Measurements from ENCODE around the gene DAB2IP.

Gene DAB2IP

DNA sequence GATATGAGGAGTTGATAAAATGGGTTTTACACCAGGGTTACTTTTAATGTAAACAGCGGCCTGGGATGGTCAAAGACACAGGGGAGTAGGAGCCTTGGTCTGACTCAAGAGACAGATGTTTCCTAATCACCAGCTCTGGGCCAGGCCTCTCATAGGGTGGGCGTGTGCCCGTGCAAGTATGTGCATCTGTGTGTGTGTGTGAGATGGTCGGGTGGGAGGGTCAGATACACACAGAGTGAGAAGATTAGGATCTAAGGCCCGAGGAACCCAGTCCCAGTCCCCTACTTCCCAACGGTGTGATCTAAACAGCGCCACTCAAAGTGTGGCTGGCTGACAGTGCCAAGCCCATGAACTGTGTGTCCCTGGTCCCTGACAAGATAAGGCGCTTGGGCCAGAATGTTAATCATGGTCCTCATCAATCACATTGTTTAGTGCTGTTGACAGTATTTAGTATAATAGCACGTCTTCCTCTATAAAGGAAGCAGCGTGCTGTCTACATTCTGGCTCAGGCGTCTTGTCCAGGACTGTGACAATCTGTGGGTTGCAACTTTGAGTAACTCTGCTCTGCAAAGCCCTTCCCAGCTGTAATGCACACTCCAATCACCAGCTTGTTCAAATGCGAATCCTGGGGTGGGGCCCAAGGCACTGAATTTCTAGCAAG, 173.7 kb downstream of the DAB2IP start:
- peaks cover 2% of the 10 kb centered on the region for H3K36me3 Mint-ChIP-seq (ENCODE audit: insufficient read depth)
- H3K4me1 Mint-ChIP-seq = peaks cover 11% of the 10 kb centered on the region
- no peaks in the 10 kb centered on the region for H3K27me3 Mint-ChIP-seq
- H3K9me3 Mint-ChIP-seq = no peaks in the 10 kb centered on the region
- H3K27ac Mint-ChIP-seq (ENCODE audit: low read depth) = no peak overlapping the region
- no peak for ATAC-seq (replicated peaks; ENCODE audit: extremely low read depth, poor library complexity, severe bottlenecking)
- no peak overlapping the region for H3K4me3 Mint-ChIP-seq
- DNase-seq (ENCODE audit: low spot score in 2 of 2) = peak in 1 of 2 donors; percentile 4

DNA sequence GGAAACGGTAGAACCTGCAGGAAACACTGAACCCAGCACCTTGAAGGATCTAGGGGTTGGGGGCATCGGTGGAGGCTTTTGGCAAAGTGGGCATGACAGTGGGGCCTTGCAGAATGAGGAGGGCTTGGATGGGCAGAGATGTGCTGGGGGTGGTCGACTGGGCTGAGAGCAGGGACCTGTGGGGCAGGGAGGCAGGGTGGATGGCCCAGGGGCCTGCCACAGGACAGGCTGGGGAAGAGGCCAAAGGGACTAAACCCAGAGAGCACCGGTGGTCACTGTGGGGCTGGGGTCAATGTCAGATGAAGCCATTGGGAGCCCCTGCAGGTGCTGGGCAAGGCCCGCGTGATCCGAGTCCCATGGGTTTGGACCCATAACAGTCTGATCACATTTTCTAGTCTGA, 175.3 kb downstream of the DAB2IP start:
- DNase-seq (ENCODE audit: low spot score in 2 of 2) (peak in 1 of 2 donors; percentile 3), ATAC-seq (replicated peaks; ENCODE audit: extremely low read depth, poor library complexity, severe bottlenecking) (no peak)
- H3K27me3 Mint-ChIP-seq = no peaks in the 10 kb centered on the region
- H3K36me3 Mint-ChIP-seq (ENCODE audit: insufficient read depth) = peaks cover 2% of the 10 kb centered on the region
- H3K4me3 Mint-ChIP-seq = no peak overlapping the region
- no peak overlapping the region for H3K27ac Mint-ChIP-seq (ENCODE audit: low read depth)
- no peaks in the 10 kb centered on the region for H3K9me3 Mint-ChIP-seq
- peaks cover 8% of the 10 kb centered on the region for H3K4me1 Mint-ChIP-seq

DNA sequence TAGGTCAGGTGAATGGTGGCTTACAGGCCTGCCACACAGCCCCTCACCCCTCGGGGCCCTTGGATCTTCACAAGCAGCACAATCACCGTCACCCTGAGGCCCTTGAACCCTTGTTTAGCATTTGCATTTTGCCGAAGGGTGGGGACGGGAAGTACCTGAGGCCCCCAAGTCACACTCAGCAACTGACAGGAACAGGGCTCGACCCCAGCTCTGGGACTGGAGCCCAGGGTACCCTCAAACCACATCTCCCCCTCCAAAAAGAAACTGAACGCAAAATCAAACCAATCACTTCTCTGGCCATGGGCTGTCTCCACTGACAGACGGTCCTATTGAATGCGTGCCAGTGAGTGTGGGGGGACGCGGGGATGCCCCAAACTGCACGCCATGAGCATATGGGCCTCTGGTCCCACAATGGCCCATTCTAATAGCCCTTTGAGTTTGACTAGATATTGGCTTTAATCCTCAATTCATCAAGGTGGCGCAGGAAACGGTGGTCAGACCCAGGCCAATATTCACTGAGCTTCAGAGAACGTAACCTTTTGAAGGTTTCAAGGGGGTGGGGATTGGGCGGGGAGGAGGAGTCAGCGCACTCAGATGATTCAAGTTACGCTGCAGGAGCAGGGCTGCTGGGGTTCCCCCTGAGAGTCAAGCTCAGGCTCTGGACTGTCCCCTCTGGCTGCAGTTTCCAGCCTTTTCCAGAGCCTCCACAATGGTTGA, 176.0 kb downstream of the DAB2IP start:
- H3K9me3 Mint-ChIP-seq = no peaks in the 10 kb centered on the region
- H3K27ac Mint-ChIP-seq (ENCODE audit: low read depth) = no peak overlapping the region
- peaks cover under 1% of the 10 kb centered on the region for H3K4me1 Mint-ChIP-seq
- H3K4me3 Mint-ChIP-seq = no peak overlapping the region
- DNase-seq (ENCODE audit: low spot score in 2 of 2) (peak in 1 of 2 donors; percentile 6), ATAC-seq (replicated peaks; ENCODE audit: extremely low read depth, poor library complexity, severe bottlenecking) (no peak)
- H3K36me3 Mint-ChIP-seq (ENCODE audit: insufficient read depth) = peaks cover 2% of the 10 kb centered on the region
- H3K27me3 Mint-ChIP-seq = no peaks in the 10 kb centered on the region

DNA sequence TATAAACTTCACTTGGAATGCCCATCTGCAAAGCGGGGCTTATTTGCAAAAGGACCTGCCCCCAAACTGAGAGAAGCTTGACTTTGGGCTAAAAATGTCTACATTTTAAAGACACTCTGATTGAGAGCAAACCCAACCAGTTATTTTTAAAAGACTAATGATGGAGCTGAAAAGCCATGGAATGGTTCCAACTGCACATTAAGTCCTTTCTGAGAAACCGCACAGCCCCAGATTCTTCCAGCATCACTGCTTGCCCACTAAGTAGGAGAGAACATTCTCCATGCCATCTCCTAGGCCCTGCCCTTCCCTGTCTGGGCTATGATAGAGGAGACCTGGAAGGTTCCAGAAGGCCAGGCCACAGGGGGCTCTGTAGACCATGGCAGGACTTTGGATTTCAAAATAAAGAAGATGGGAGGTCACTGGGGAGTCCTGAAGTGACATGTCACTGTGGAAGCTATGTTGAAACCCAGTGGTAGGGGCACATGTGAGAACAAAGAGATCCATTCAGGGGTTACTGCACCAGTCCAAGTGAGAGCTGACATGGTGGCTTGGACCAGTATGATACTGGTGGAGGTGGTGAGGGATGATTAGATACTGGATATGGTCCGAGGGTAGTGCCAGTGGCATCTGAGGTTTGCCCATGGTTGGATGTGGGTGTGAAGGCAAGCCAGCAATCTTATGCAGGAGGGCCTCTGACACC, 179.2 kb downstream of the DAB2IP start:
- DNase-seq (ENCODE audit: low spot score in 2 of 2) = no peak
- Mint-ChIP-seq H3K36me3 (ENCODE audit: insufficient read depth) (peaks cover 2% of the 10 kb centered on the region), H3K27ac (ENCODE audit: low read depth) (no peak overlapping the region), H3K27me3 (no peaks in the 10 kb centered on the region), H3K4me1 (no peaks in the 10 kb centered on the region), H3K4me3 (no peak overlapping the region), H3K9me3 (no peaks in the 10 kb centered on the region)
- ATAC-seq (replicated peaks; ENCODE audit: extremely low read depth, poor library complexity, severe bottlenecking) = no peak

DNA sequence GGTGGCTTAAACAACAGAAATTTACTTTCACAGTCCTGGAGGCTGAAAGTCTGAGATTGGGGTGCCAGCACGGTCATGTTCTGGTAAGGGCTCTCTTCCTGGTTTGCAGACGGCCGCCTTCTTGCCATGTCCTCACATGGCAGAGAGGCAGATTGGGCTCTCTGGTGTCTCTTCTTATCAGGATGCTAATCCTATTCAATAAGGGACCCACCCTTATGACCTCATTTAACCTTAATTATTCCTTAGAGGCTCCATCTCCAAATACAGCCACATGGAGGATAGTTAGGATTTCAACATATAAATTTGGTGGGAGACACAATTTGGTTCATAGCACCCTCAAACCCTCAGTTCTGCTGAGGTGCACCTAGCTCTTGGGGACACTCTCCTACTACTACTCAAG, 180.4 kb downstream of the DAB2IP start:
- Mint-ChIP-seq H3K4me3 (no peak overlapping the region), H3K27ac (ENCODE audit: low read depth) (no peak overlapping the region), H3K27me3 (no peaks in the 10 kb centered on the region)

DNA sequence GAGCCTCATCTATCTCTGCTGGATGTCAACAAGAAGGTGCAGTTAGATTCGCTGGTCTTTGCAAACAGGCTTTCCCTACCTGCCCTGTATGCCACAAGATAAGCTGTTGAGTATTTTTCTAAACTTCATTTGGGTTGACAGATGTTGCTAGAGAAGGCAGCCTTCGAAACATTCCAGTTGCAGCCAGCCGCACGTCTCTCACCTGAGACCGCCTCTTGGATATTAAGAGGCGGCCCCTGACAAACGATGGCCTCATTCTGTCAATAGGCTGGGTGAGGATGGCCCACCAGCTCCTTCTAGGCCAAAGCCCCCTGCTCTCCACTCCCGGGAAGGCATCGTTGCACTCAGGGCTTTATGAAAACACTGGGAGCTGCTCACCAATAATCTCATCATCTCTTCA, 181.6 kb downstream of the DAB2IP start:
- H3K27me3 Mint-ChIP-seq = no peaks in the 10 kb centered on the region
- DNase-seq (ENCODE audit: low spot score in 2 of 2) = no peak
- H3K36me3 Mint-ChIP-seq (ENCODE audit: insufficient read depth) = no peaks in the 10 kb centered on the region
- no peak overlapping the region for H3K27ac Mint-ChIP-seq (ENCODE audit: low read depth)
- no peak for ATAC-seq (replicated peaks; ENCODE audit: extremely low read depth, poor library complexity, severe bottlenecking)
- H3K9me3 Mint-ChIP-seq = no peaks in the 10 kb centered on the region
- H3K4me1 Mint-ChIP-seq = no peaks in the 10 kb centered on the region
- H3K4me3 Mint-ChIP-seq = no peak overlapping the region

More for the DNA sequence above, 180.4 kb downstream of the DAB2IP start:
- no peak for DNase-seq (ENCODE audit: low spot score in 2 of 2)
- H3K4me1 Mint-ChIP-seq = no peaks in the 10 kb centered on the region
- H3K9me3 Mint-ChIP-seq = no peaks in the 10 kb centered on the region
- no peaks in the 10 kb centered on the region for H3K36me3 Mint-ChIP-seq (ENCODE audit: insufficient read depth)
- ATAC-seq (replicated peaks; ENCODE audit: extremely low read depth, poor library complexity, severe bottlenecking) = no peak

Measured in central memory CD8-positive, alpha-beta T cell (primary cell).